Motor neuron (in vitro differentiated cells): ENCODE data around the gene PRKCZ. TPM values are rescaled to one million over a fixed set of nuclear protein-coding genes. Genes with fewer than 3 reads are reported as not detected.

Experiments
- ATAC-seq, 8 experiments: fragments of 200-7000 bp; cut with Tn5 transposase; replicated peaks in 6 of 8; 2 replicates each; pipeline ENCODE4 v1.8.0; 2021; ENCODE audit warnings: mild to moderate bottlenecking in 8 of 8, moderate library complexity in 8 of 8
- H3K27ac ChIP-seq, 2 donors: fragments of 250-450 bp; sonication (Bioruptor Pico); 2 replicates each; pipeline ENCODE4 v1.9.0; 2021; ENCODE audit warnings: antibody characterized with exemption in 2 of 2, mild to moderate bottlenecking in 2 of 2, moderate library complexity in 1 of 2
- H3K4me1 ChIP-seq, 2 donors: fragments of 250-450 bp; sonication (Bioruptor Pico); replicated peaks in 1 of 2; 2 replicates each; pipeline ENCODE4 v1.6.1; 2021; ENCODE audit warnings: antibody characterized with exemption in 2 of 2, mild to moderate bottlenecking in 2 of 2, moderate library complexity in 1 of 2
- H3K4me3 ChIP-seq, 5 donors: fragments of 250-450 bp; sonication (Bioruptor Pico); 2 replicates each; pipeline ENCODE4 v1.9.0; 2021; ENCODE audit warnings: antibody characterized with exemption in 5 of 5, mild to moderate bottlenecking in 5 of 5, moderate library complexity in 4 of 5
- WGBS, 10 experiments: fragments of 450-650 bp; shearing (Covaris generic); methylation state at CpG; one replicate each; pipeline ENCODE4 v1.0.0; 2022; 5-methylcytosine and 5-hydroxymethylcytosine counted together
- in situ Hi-C, 9 experiments: fragments of 400-800 bp; cut with MboI; loops; one replicate each; pipeline ENCODE4 v1.15.0; 2021; ENCODE audit warnings: low sequenced_read_pairs in 9 of 9, low pct_unique_long_range_greater_than_20kb in 2 of 9; ENCODE audit not compliant: unreplicated experiment in 9 of 9
- total RNA-seq, 8 experiments: library from RNA; unstranded; fragments of 300-600 nt; gene quantifications; 2 replicates each; pipeline versions ENCODE4 v1.2.3 to v1.2.4, GENCODE V29; 2022

PRKCZ gene
- total RNA-seq, 8 experiments from 2014 or later = 1.1 to 39.0 (median 23.6) TPM

- 0% methylated on average over 1 of the region's 10 CpGs; no CpG with 5 or more reads in 9 of the 10 experiments for WGBS, 10 experiments
- peak overlapping the region; percentile 86 to 92 for H3K27ac ChIP-seq
- peak overlapping the region in 1 of 5 donors; percentile 21 for H3K4me3 ChIP-seq
- ATAC-seq = peak in 6 of 8 experiments; percentile 15 to 58 (median 51)
- in situ Hi-C loops = loop anchor here in 2 of 9 experiments (25.0 kb wide), 2 partner anchors 150 to 175 kb away; partner anchors contain the start of genes MORN1 (in 1 of the 2) and RER1 (in 1 of the 2)
- peaks cover 46 to 66% of the 10 kb centered on the region in 2 donors for H3K4me1 ChIP-seq
These were observed 162.0 kb downstream of the PRKCZ start for GRCh38 chr1:2212274-2212531.

- H3K4me1 ChIP-seq = peaks cover 46 to 60% of the 10 kb centered on the region in 2 donors
- ATAC-seq = peak; percentile 65 to 79 (median 73)
- in situ Hi-C loops = loop anchor here in 2 of 9 experiments (25.0 kb wide), 2 partner anchors 149 to 174 kb away; partner anchors contain the start of genes MORN1 (in 1 of the 2) and RER1 (in 1 of the 2)
- peak overlapping the region; percentile 86 to 92 for H3K27ac ChIP-seq
- 0 to 82% (median 22%) methylated on average over 1 to 24 of the region's 49 CpGs; no CpG with 5 or more reads in 3 of the 10 experiments for WGBS, 10 experiments
- H3K4me3 ChIP-seq = peak overlapping the region in 3 of 5 donors; percentile 7 to 21 (median 13)
These were observed 162.6 kb downstream of the PRKCZ start for GRCh38 chr1:2212532-2213491.

- in situ Hi-C loops = loop anchor here in 2 of 9 experiments (25.0 kb wide), 2 partner anchors 148 to 173 kb away; partner anchors contain the start of genes MORN1 (in 1 of the 2) and RER1 (in 1 of the 2)
- H3K4me1 ChIP-seq = peaks cover 46 to 50% of the 10 kb centered on the region in 2 donors
- no peak overlapping the region for H3K4me3 ChIP-seq
- peak in 4 of 8 experiments; percentile 4 to 52 (median 26) for ATAC-seq
- 0 to 85% (median 64%) methylated on average over 1 to 6 of the region's 32 CpGs; no CpG with 5 or more reads in 5 of the 10 experiments for WGBS, 10 experiments
- H3K27ac ChIP-seq = peak overlapping the region; percentile 86 to 92
These were observed 163.6 kb downstream of the PRKCZ start for GRCh38 chr1:2213576-2214505.

GRCh38 chr1:2214541-2215241, 164.5 kb downstream of the PRKCZ start:
- peak in 4 of 8 experiments; percentile 3 to 31 (median 26) for ATAC-seq
- WGBS, 10 experiments = 40 to 91% (median 83%) methylated on average over 1 to 7 of the region's 21 CpGs; no CpG with 5 or more reads in 7 of the 10 experiments
- no peak overlapping the region for H3K4me3 ChIP-seq
- H3K27ac ChIP-seq = peak overlapping the region; percentile 86 to 92
- H3K4me1 ChIP-seq = peaks cover 39 to 41% of the 10 kb centered on the region in 2 donors
- in situ Hi-C loops = loop anchor here in 2 of 9 experiments (25.0 kb wide), 2 partner anchors 148 to 173 kb away; partner anchors contain the start of genes MORN1 (in 1 of the 2) and RER1 (in 1 of the 2)

- Histone ChIP-seq H3K4me3 (no peak overlapping the region), H3K4me1 (peaks cover 37% of the 10 kb centered on the region in 2 donors), H3K27ac (no peak overlapping the region)
- whole genome bisulfite sequencing, 10 experiments = 70% methylated on average over 2 of the region's 14 CpGs; no CpG with 5 or more reads in 9 of the 10 experiments
- ATAC-seq = no peak
- in situ Hi-C loops = loop anchor here in 2 of 9 experiments (25.0 kb wide), 2 partner anchors 147 to 172 kb away; partner anchors contain the start of genes MORN1 (in 1 of the 2) and RER1 (in 1 of the 2)
These were observed 165.1 kb downstream of the PRKCZ start for GRCh38 chr1:2215329-2215728.

- H3K4me1 ChIP-seq = peaks cover 37% of the 10 kb centered on the region in 2 donors
- no peak overlapping the region for H3K4me3 ChIP-seq
- in situ Hi-C loops = loop anchor here in 2 of 9 experiments (25.0 kb wide), 2 partner anchors 146 to 171 kb away; partner anchors contain the start of genes MORN1 (in 1 of the 2) and RER1 (in 1 of the 2)
- no peak overlapping the region for H3K27ac ChIP-seq
- 80 to 100% (median 96%) methylated on average over 1 to 24 of the region's 25 CpGs; no CpG with 5 or more reads in 3 of the 10 experiments for WGBS, 10 experiments
- no peak for ATAC-seq
These were observed 165.9 kb downstream of the PRKCZ start for GRCh38 chr1:2215909-2216766.

- Histone ChIP-seq H3K4me3 (no peak overlapping the region), H3K27ac (no peak overlapping the region), H3K4me1 (peaks cover 36 to 37% of the 10 kb centered on the region in 2 donors)
- no peak for ATAC-seq
- in situ Hi-C loops = loop anchor here in 2 of 9 experiments (25.0 kb wide), 2 partner anchors 146 to 171 kb away; partner anchors contain the start of genes MORN1 (in 1 of the 2) and RER1 (in 1 of the 2)
- 83 to 100% (median 87%) methylated on average over 3 to 7 of the region's 7 CpGs; no CpG with 5 or more reads in 6 of the 10 experiments for WGBS, 10 experiments
These were observed 166.5 kb downstream of the PRKCZ start for GRCh38 chr1:2216767-2217058.

GRCh38 chr1:2221271-2221670, 171.1 kb downstream of the PRKCZ start:
- Histone ChIP-seq H3K4me1 (peaks cover 0 to under 1% of the 10 kb centered on the region in 2 donors), H3K4me3 (no peak overlapping the region), H3K27ac (no peak overlapping the region)
- WGBS, 10 experiments = 40 to 100% (median 84%) methylated on average over 1 to 3 of the region's 3 CpGs; no CpG with 5 or more reads in 6 of the 10 experiments
- no peak for ATAC-seq
- in situ Hi-C loops = loop anchor here in 2 of 9 experiments (25.0 kb wide), 2 partner anchors 141 to 166 kb away; partner anchors contain the start of genes MORN1 (in 1 of the 2) and RER1 (in 1 of the 2)

- Histone ChIP-seq H3K4me3 (no peak overlapping the region), H3K4me1 (peaks cover 5 to 6% of the 10 kb centered on the region in 2 donors), H3K27ac (no peak overlapping the region)
- in situ Hi-C loops = loop anchor here in 2 of 9 experiments (25.0 kb wide), 2 partner anchors 138 to 163 kb away; partner anchors contain the start of genes MORN1 (in 1 of the 2) and RER1 (in 1 of the 2)
- no peak for ATAC-seq
- WGBS, 10 experiments = 0 to 95% (median 72%) methylated on average over 1 to 7 of the region's 7 CpGs; no CpG with 5 or more reads in 4 of the 10 experiments
These were observed 174.0 kb downstream of the PRKCZ start for GRCh38 chr1:2224170-2224584.

- in situ Hi-C loops = loop anchor here in 2 of 9 experiments (25.0 kb wide), 2 partner anchors 137 to 162 kb away; partner anchors contain the start of genes MORN1 (in 1 of the 2) and RER1 (in 1 of the 2)
- 44 to 100% (median 86%) methylated on average over 1 to 12 of the region's 18 CpGs; no CpG with 5 or more reads in 2 of the 10 experiments for WGBS, 10 experiments
These were observed 174.6 kb downstream of the PRKCZ start for GRCh38 chr1:2224631-2225428.

More at GRCh38 chr1:2224631-2225428, 174.6 kb downstream of the PRKCZ start:
- no peak for ATAC-seq
- Histone ChIP-seq H3K4me1 (peaks cover 5 to 6% of the 10 kb centered on the region in 2 donors), H3K27ac (no peak overlapping the region), H3K4me3 (no peak overlapping the region)
